HCT116 (cell line): ENCODE measurements around the gene PPM1E. TPM values are rescaled to one million over a fixed set of nuclear protein-coding genes. Genes with fewer than 3 reads are reported as not detected.

Experiments used
- ATAC-seq: fragments of 200-7000 bp; cut with Tn5 transposase; 2 replicates; pipeline ENCODE4 v1.9.1; 2020; ENCODE audit warnings: mild to moderate bottlenecking, moderate library complexity
- BruUV-seq: library from RNA; stranded (reverse); fragments of 400-500 nt; replicated peaks from 2 replicates; lab custom pipeline; 2021; lab: Mats Ljungman, UMichigan
- CTCF ChIA-PET: fragments of 300-600 bp; sonication (Branson Sonifier 250); formaldehyde crosslinking; loops from one replicate; lab custom pipeline; 2021; ENCODE audit warnings: antibody characterized with exemption; lab: Charles Lee
- POLR2A ChIA-PET: fragments of 300-600, 350-600 bp; sonication (Branson Sonifier 250); formaldehyde crosslinking; loops from one replicate; lab custom pipeline; 2021; ENCODE audit warnings: antibody characterized with exemption; lab: Charles Lee
- RAD21 ChIA-PET, 2 experiments: fragments of 300-600 bp; sonication (Branson Sonifier 250); formaldehyde crosslinking; loops; one replicate each; lab custom pipeline; 2023; ENCODE audit warnings: low total read pairs in 2 of 2; ENCODE audit not compliant: uncharacterized antibody in 2 of 2, unreplicated experiment in 2 of 2, low non-redundant PET in 1 of 2; lab: Charles Lee
- DNase-seq: peaks from one replicate; pipeline ENCODE4 v3.0.0-alpha.2; 2010; ENCODE audit warnings: low read depth, low spot score
- H2AFZ ChIP-seq: fragments of 200-600 bp; shearing (Covaris generic), sonication (generic); 2 replicates; pipeline ENCODE4 v1.6.1; 2017; ENCODE audit warnings: low read depth, mixed run types, mixed read lengths, antibody characterized with exemption, low read length; ENCODE audit not compliant: poor library complexity, severe bottlenecking
- H3K27ac ChIP-seq: 2 replicates; pipeline ENCODE4 v1.5.1; 2012; ENCODE audit warnings: low read depth, low read length
- H3K27me3 ChIP-seq: fragments of 200-600 bp; sonication (generic); 2 replicates; pipeline ENCODE4 v1.6.1; 2016; ENCODE audit warnings: mixed run types, low read length, mixed read lengths; ENCODE audit not compliant: insufficient read depth
- H3K36me3 ChIP-seq, 2 experiments: fragments of 200-500 bp in 1 of 2; fragments of 200-600 bp in 1 of 2; sonication (Bioruptor generic) in 1 of 2; sonication (generic) in 1 of 2; 2 replicates each; pipeline versions ENCODE4 v1.5.1 to v1.6.1; 2014 to 2016; ENCODE audit warnings: low read length in 2 of 2, inconsistent platforms in 1 of 2, mixed read lengths in 1 of 2, mixed run types in 1 of 2; ENCODE audit not compliant: insufficient read depth in 2 of 2, control insufficient read depth in 1 of 2
- H3K4me1 ChIP-seq, 2 experiments: fragments of 200-600 bp in 1 of 2; sonication (generic) in 1 of 2; 2 replicates each; pipeline versions ENCODE4 v1.5.1 to v1.6.1; 2012 to 2017; ENCODE audit warnings: low read length in 2 of 2, inconsistent platforms in 1 of 2, mild to moderate bottlenecking in 1 of 2, mixed read lengths in 1 of 2, mixed run types in 1 of 2, moderate library complexity in 1 of 2; ENCODE audit not compliant: insufficient read depth in 2 of 2, control insufficient read depth in 1 of 2
- H3K4me2 ChIP-seq: fragments of 200-600 bp; sonication (generic); 2 replicates; pipeline ENCODE4 v1.6.1; 2017; ENCODE audit warnings: mixed run types, low read length, mixed read lengths
- H3K4me3 ChIP-seq, 2 experiments: fragments of 200-600 bp in 1 of 2; sonication (generic) in 1 of 2; replicated peaks in 1 of 2; 2 replicates each; pipeline ENCODE4 v1.5.1; 2011 to 2016; ENCODE audit warnings: low read length in 2 of 2, control low read depth in 1 of 2, low read depth in 1 of 2, mild to moderate bottlenecking in 1 of 2, mixed read lengths in 1 of 2, mixed run types in 1 of 2
- H3K79me2 ChIP-seq: fragments of 200-600 bp; sonication (generic); 2 replicates; pipeline ENCODE4 v1.6.1; 2017; ENCODE audit warnings: mild to moderate bottlenecking, mixed run types, low read length, moderate library complexity, mixed read lengths; ENCODE audit not compliant: insufficient read depth
- H3K9ac ChIP-seq: fragments of 200-600 bp; sonication (generic); 2 replicates; pipeline ENCODE4 v1.6.1; 2016; ENCODE audit warnings: low read length, mixed read lengths
- H3K9me2 ChIP-seq: fragments of 200-600 bp; sonication (generic), shearing (Covaris generic); 2 replicates; pipeline ENCODE4 v1.6.1; 2017; ENCODE audit warnings: mixed run types, mild to moderate bottlenecking, moderate library complexity; ENCODE audit not compliant: insufficient read depth
- H3K9me3 ChIP-seq, 2 experiments: fragments of 200-500 bp in 1 of 2; fragments of 200-600 bp in 1 of 2; sonication (Bioruptor generic) in 1 of 2; sonication (generic) in 1 of 2; 2 replicates each; pipeline ENCODE4 v1.6.1; 2014 to 2017; ENCODE audit warnings: low read length in 2 of 2, mixed read lengths in 2 of 2, inconsistent platforms in 1 of 2, low read depth in 1 of 2, mild to moderate bottlenecking in 1 of 2, mixed run types in 1 of 2, moderate library complexity in 1 of 2; ENCODE audit not compliant: control insufficient read depth in 1 of 2, insufficient read depth in 1 of 2
- H4K20me1 ChIP-seq: fragments of 200-600 bp; sonication (generic), shearing (Covaris generic); 2 replicates; pipeline ENCODE4 v1.6.1; 2017; ENCODE audit warnings: mixed run types, mild to moderate bottlenecking, moderate library complexity; ENCODE audit not compliant: insufficient read depth
- CBX3 ChIP-seq: IDR thresholded peaks from 2 replicates; pipeline ENCODE4 v1.6.1; 2012; ENCODE audit warnings: low read depth
- CEBPB ChIP-seq: IDR thresholded peaks from 2 replicates; pipeline ENCODE4 v1.6.1; 2012; ENCODE audit warnings: low read depth
- EZH2phosphoT487 ChIP-seq: fragments of 200-600 bp; IDR thresholded peaks from 2 replicates; pipeline ENCODE4 v1.6.1; 2018; ENCODE audit warnings: antibody characterized with exemption, borderline replicate concordance
- FOSL1 ChIP-seq: IDR thresholded peaks from 2 replicates; pipeline ENCODE4 v1.6.1; 2012; ENCODE audit warnings: low read depth
- RAD21 ChIP-seq: IDR thresholded peaks from 2 replicates; pipeline ENCODE4 v1.6.1; 2012; ENCODE audit warnings: low read depth, mild to moderate bottlenecking
- SP1 ChIP-seq: IDR thresholded peaks from 2 replicates; pipeline ENCODE4 v1.6.1; 2012; ENCODE audit warnings: low read depth
- TCF7L2 ChIP-seq: IDR thresholded peaks from 2 replicates; pipeline ENCODE4 v1.7.0; 2011; ENCODE audit warnings: borderline replicate concordance, inconsistent platforms; ENCODE audit not compliant: insufficient read depth, insufficient read length; ENCODE audit errors: extremely low read depth
- ZNF274 ChIP-seq: fragments of 200-500 bp; sonication (Bioruptor generic); IDR thresholded peaks from 2 replicates; pipeline ENCODE4 v1.6.1; 2014; ENCODE audit warnings: mild to moderate bottlenecking, low read depth, low read length, inconsistent platforms
- intact Hi-C: fragments of 100-400 bp; cut with micrococcal nuclease; formaldehyde crosslinking; loops from 2 replicates; pipeline ENCODE4 v1.10.0; 2022
- total RNA-seq: library from RNA; stranded (reverse); gene quantifications from one replicate; pipeline ENCODE4 v1.2.1, GENCODE V29; 2021; ENCODE audit not compliant: unreplicated experiment
- TF ChIP-seq, protein P1 (sequence below), 3 experiments: fragments of 200-600 bp in 1 of 3; sonication (generic) in 1 of 3; IDR thresholded peaks in 2 of 3; conservative IDR thresholded peaks in 1 of 3; 2 replicates each; pipeline ENCODE4 v1.5.1; 2012 to 2017; ENCODE audit warnings: low read depth in 2 of 3, low read length in 2 of 3, antibody characterized with exemption in 1 of 3, borderline replicate concordance in 1 of 3, control low read depth in 1 of 3, mild to moderate bottlenecking in 1 of 3, mixed read lengths in 1 of 3, mixed run types in 1 of 3, moderate library complexity in 1 of 3; ENCODE audit not compliant: insufficient read depth in 1 of 3
- TF ChIP-seq, protein P2 (sequence below): IDR thresholded peaks from 2 replicates; pipeline ENCODE4 v1.6.1; 2012
- TF ChIP-seq, protein P3 (sequence below): IDR thresholded peaks from 2 replicates; pipeline ENCODE4 v1.6.1; 2012; ENCODE audit warnings: low read depth
- TF ChIP-seq, protein P4 (sequence below): IDR thresholded peaks from 2 replicates; pipeline ENCODE4 v1.6.1; 2011; ENCODE audit warnings: mild to moderate bottlenecking, low read length, moderate library complexity; ENCODE audit not compliant: insufficient replicate concordance; ENCODE audit errors: extremely low read depth

PPM1E gene
- total RNA-seq, 1 experiment from 2014 or later, result 0.02 TPM

DNA sequence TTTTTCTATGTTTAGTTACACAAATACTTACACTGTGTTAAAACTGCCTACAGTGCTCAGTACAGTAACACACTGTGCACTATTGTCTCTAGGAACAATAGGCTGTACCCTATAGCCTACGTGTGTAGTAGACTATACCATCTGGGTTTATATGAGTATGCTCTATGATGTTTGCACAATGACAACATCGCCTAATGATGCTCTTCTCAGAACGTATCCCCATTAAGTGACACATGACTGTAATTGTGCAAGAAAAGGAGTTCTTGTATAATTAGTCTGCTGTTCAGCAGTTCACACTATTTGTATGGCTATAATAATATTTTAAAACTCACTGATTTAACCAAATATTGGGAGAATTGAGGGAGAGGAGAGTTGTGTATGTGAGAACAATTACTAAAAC is 177.3 kb downstream of the PPM1E start:
- ATAC-seq, result no peak
- RAD21 ChIA-PET, result no interaction called here

More for the DNA sequence above, 177.3 kb downstream of the PPM1E start:
- H3K4me3 ChIP-seq, result no peak overlapping the region
- 0 out of 2 replicates have a peak, but pooled peaks cover under 1% of the 10 kb centered on the region for H3K9me2 ChIP-seq
- no peaks in the 10 kb centered on the region for H3K27me3 ChIP-seq
- H3K27ac ChIP-seq, result no peak overlapping the region
- H3K4me1 ChIP-seq, result no peaks in the 10 kb centered on the region
- H3K79me2 ChIP-seq, result no peaks in the 10 kb centered on the region
- intact Hi-C loops, result no loop called here
- ChIA-PET CTCF (no interaction called here), POLR2A (no interaction called here)
- no peaks in the 10 kb centered on the region for H3K36me3 ChIP-seq
- no peaks in the 10 kb centered on the region for H3K9me3 ChIP-seq
- H4K20me1 ChIP-seq, result no peaks in the 10 kb centered on the region
- TF ChIP-seq, protein P1, sequence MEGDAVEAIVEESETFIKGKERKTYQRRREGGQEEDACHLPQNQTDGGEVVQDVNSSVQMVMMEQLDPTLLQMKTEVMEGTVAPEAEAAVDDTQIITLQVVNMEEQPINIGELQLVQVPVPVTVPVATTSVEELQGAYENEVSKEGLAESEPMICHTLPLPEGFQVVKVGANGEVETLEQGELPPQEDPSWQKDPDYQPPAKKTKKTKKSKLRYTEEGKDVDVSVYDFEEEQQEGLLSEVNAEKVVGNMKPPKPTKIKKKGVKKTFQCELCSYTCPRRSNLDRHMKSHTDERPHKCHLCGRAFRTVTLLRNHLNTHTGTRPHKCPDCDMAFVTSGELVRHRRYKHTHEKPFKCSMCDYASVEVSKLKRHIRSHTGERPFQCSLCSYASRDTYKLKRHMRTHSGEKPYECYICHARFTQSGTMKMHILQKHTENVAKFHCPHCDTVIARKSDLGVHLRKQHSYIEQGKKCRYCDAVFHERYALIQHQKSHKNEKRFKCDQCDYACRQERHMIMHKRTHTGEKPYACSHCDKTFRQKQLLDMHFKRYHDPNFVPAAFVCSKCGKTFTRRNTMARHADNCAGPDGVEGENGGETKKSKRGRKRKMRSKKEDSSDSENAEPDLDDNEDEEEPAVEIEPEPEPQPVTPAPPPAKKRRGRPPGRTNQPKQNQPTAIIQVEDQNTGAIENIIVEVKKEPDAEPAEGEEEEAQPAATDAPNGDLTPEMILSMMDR (IDR thresholded peaks at IDR 0.05 in 2 of 3, conservative IDR thresholded peaks at IDR 0.05 in 1 of 3; ENCODE audit: borderline replicate concordance in 1 of 3, insufficient read depth in 1 of 3, low read depth in 2 of 3, low read length in 2 of 3), result no peak
- TF ChIP-seq, protein P2, sequence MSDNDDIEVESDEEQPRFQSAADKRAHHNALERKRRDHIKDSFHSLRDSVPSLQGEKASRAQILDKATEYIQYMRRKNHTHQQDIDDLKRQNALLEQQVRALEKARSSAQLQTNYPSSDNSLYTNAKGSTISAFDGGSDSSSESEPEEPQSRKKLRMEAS, result no peak
- TF ChIP-seq RAD21, result no peak
- TF ChIP-seq EZH2phosphoT487, result no peak
- TF ChIP-seq, protein P3, sequence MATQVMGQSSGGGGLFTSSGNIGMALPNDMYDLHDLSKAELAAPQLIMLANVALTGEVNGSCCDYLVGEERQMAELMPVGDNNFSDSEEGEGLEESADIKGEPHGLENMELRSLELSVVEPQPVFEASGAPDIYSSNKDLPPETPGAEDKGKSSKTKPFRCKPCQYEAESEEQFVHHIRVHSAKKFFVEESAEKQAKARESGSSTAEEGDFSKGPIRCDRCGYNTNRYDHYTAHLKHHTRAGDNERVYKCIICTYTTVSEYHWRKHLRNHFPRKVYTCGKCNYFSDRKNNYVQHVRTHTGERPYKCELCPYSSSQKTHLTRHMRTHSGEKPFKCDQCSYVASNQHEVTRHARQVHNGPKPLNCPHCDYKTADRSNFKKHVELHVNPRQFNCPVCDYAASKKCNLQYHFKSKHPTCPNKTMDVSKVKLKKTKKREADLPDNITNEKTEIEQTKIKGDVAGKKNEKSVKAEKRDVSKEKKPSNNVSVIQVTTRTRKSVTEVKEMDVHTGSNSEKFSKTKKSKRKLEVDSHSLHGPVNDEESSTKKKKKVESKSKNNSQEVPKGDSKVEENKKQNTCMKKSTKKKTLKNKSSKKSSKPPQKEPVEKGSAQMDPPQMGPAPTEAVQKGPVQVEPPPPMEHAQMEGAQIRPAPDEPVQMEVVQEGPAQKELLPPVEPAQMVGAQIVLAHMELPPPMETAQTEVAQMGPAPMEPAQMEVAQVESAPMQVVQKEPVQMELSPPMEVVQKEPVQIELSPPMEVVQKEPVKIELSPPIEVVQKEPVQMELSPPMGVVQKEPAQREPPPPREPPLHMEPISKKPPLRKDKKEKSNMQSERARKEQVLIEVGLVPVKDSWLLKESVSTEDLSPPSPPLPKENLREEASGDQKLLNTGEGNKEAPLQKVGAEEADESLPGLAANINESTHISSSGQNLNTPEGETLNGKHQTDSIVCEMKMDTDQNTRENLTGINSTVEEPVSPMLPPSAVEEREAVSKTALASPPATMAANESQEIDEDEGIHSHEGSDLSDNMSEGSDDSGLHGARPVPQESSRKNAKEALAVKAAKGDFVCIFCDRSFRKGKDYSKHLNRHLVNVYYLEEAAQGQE, result no peak
- no peak for TF ChIP-seq SP1
- TF ChIP-seq CBX3, result no peak
- TF ChIP-seq, protein P4, sequence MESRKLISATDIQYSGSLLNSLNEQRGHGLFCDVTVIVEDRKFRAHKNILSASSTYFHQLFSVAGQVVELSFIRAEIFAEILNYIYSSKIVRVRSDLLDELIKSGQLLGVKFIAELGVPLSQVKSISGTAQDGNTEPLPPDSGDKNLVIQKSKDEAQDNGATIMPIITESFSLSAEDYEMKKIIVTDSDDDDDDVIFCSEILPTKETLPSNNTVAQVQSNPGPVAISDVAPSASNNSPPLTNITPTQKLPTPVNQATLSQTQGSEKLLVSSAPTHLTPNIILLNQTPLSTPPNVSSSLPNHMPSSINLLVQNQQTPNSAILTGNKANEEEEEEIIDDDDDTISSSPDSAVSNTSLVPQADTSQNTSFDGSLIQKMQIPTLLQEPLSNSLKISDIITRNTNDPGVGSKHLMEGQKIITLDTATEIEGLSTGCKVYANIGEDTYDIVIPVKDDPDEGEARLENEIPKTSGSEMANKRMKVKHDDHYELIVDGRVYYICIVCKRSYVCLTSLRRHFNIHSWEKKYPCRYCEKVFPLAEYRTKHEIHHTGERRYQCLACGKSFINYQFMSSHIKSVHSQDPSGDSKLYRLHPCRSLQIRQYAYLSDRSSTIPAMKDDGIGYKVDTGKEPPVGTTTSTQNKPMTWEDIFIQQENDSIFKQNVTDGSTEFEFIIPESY, result no peak
- no peak for TF ChIP-seq TCF7L2
- TF ChIP-seq ZNF274, result no peak
- TF ChIP-seq CEBPB, result no peak
- TF ChIP-seq FOSL1, result no peak
- no peak for DNase-seq
- BruUV-seq, result no TSS peak
- no peak overlapping the region for H2AFZ ChIP-seq
- no peak overlapping the region for H3K9ac ChIP-seq
- no peak overlapping the region for H3K4me2 ChIP-seq
